ENCODE measurements around the gene GCAT. TPM values are rescaled to one million over a fixed set of nuclear protein-coding genes. Genes with fewer than 3 reads are reported as not detected.

The GCAT gene
- total and polyA plus RNA-seq, 7 donors: 5.1 to 14.1 (median 8.3) TPM

DNA sequence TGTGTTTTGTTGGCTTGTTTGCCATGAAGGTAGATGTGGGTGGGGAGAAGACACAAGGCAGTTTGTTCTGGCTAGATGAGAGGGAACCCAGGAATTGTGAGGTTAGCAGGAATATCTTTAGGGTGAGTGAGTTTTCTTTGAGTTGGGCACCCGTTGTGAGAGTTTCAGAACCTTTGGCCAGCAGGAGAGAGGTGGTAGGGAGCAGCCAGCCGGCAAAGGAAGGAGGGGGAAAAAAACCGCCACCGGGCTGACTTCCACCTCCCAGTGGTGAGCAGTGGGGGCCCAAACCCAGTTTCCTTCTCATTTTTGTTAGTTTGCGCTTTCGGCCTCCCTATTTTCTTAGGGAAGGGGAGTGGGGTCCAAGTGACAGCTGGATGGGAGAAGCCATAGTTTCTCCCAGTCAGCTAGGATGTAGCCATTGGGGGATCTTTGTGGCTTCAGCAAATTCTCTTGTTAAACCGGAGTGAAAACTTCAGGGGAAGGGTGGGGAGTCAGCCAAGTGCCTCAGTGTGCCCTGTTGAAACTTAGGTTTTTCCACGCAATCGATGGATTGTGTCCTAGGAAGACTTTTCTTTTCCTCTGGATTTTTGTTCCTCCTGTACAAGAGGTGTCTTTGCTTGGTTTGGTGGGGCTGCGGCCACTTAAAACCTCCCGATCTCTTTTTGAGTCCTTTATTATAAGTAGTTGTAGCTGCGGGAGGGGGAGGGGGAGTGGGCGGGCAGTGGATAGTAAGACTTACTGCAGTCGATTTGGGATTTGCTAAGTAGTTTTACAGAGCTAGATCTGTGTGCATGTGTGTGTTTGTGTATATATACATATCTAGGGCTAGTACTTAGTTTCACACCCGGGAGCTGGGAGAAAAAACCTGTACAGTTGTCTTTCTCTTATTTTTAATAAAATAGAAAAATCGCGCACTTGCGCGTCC is 1.1 kb upstream of the GCAT start:
- Histone ChIP-seq H3K9me3 (no peaks in the 10 kb centered on the region), H3K4me3 (peak overlapping the region; percentile 57 to 68 (median 64)), H3K36me3 (no peaks in the 10 kb centered on the region), H3K27ac (peak overlapping the region; percentile 87 to 96 (median 91)), H3K27me3 (no peaks in the 10 kb centered on the region), H3K4me1 (peaks cover 0 to 63% (median 42%) of the 10 kb centered on the region in 4 donors)
- TF ChIP-seq EP300 (IDR thresholded peaks at IDR 0.05): no peak
- TF ChIP-seq POLR2AphosphoS5 (IDR thresholded peaks at IDR 0.05): peak in 1 of 4 donors; percentile 17
- TF ChIP-seq, protein P1, sequence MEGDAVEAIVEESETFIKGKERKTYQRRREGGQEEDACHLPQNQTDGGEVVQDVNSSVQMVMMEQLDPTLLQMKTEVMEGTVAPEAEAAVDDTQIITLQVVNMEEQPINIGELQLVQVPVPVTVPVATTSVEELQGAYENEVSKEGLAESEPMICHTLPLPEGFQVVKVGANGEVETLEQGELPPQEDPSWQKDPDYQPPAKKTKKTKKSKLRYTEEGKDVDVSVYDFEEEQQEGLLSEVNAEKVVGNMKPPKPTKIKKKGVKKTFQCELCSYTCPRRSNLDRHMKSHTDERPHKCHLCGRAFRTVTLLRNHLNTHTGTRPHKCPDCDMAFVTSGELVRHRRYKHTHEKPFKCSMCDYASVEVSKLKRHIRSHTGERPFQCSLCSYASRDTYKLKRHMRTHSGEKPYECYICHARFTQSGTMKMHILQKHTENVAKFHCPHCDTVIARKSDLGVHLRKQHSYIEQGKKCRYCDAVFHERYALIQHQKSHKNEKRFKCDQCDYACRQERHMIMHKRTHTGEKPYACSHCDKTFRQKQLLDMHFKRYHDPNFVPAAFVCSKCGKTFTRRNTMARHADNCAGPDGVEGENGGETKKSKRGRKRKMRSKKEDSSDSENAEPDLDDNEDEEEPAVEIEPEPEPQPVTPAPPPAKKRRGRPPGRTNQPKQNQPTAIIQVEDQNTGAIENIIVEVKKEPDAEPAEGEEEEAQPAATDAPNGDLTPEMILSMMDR (IDR thresholded peaks at IDR 0.05): no peak
- no peak for TF ChIP-seq POLR2A (IDR thresholded peaks at IDR 0.05)
- intact Hi-C loops (cut with DNase I): loop anchor here (5.0 kb wide), 1 partner anchor 59 kb away; no protein-coding TSS in a partner anchor
- WGBS, 2 donors: 1 to 3% methylated on average over 19 of the region's 19 CpGs
- peak; percentile 75 for DNase-seq

DNA sequence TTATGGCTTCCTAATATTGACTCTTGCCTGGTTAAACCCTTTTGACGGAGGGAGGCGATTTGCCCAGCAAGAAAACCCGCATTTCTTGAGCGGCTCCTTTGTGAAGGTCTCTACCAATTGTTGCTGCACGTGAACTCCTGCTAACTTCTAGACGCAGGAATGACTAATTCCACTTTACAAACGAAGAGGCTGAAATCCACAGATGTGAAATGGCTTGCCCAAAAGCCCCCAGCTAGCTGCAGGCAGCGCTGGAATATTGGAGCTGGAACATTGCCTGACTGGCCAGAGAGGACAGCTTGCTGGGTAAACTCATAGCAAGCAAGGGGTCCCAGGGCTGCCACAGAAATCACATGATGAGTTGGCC is 542 bp downstream of the GCAT start:
- Histone ChIP-seq H3K9me3 (no peaks in the 10 kb centered on the region), H3K4me1 (peaks cover 0 to 48% (median 30%) of the 10 kb centered on the region in 4 donors), H3K36me3 (no peaks in the 10 kb centered on the region), H3K27me3 (no peaks in the 10 kb centered on the region), H3K4me3 (peak overlapping the region; percentile 57 to 68 (median 64)), H3K27ac (peak overlapping the region; percentile 87 to 96 (median 91))
- 3 to 9% methylated on average over 8 of the region's 8 CpGs for WGBS, 2 donors
- TF ChIP-seq, protein P1 (IDR thresholded peaks at IDR 0.05): no peak
- TF ChIP-seq POLR2AphosphoS5 (IDR thresholded peaks at IDR 0.05): no peak
- no peak for DNase-seq
- intact Hi-C loops (cut with DNase I): loop anchor here (5.0 kb wide), 1 partner anchor 61 kb away; no protein-coding TSS in a partner anchor

DNA sequence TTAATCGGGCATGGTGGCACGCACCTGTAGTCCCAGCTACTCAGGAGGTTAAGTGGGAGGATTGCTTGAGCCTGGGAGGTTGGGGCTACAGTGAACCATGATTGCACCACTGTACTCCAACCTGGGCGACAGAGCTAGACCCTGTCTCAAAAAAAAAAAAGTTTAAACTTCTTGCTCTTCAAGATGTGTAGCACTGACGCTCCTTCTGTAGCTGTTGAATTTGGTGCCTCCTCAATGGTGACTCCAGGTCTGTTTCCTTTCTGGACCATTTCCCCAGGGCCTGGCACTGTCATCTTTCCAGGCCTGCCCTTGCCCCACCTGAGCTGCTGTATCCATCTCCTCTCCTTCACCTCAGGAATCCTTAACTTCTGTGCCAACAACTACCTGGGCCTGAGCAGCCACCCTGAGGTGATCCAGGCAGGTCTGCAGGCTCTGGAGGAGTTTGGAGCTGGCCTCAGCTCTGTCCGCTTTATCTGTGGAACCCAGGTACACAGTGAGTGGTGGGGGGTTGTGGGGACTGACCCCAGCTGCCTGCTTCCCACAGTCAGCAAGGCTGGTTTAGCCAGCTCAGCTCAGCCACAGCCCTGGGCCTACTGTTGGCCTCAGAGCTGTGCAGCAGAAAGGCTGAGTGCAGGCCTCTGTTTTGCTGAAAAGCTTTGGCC is 2.1 kb downstream of the GCAT start:
- TF ChIP-seq POLR2AphosphoS5 (IDR thresholded peaks at IDR 0.05) (no peak), EP300 (IDR thresholded peaks at IDR 0.05) (no peak), POLR2A (IDR thresholded peaks at IDR 0.05) (no peak)
- TF ChIP-seq, protein P1 (IDR thresholded peaks at IDR 0.05): no peak

DNA sequence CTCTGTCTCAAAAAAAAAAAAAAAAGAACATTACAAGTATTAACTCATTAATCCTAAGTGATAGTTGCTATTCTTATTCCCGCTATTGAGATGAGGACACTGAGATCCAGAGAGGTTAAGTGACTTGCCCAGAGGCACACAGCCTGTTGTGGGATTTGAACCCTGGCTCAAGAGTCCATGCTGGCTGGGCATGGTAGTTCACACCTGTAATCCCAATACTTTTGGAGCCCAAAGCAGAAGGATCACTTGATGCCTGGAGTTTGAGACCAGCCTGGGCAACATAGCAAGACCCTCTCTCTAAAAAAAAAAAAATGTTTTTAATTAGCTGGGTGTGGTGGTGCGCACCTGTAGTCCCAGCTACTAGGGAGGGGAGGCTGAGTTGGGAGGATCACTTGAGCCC is 4.1 kb downstream of the GCAT start:
- DNase-seq: no peak
- TF ChIP-seq, protein P1 (IDR thresholded peaks at IDR 0.05): no peak
- TF ChIP-seq EP300 (IDR thresholded peaks at IDR 0.05) (no peak), POLR2AphosphoS5 (IDR thresholded peaks at IDR 0.05) (no peak), POLR2A (IDR thresholded peaks at IDR 0.05) (no peak)
- H3K4me3 ChIP-seq: no peak overlapping the region
- no peaks in the 10 kb centered on the region for H3K9me3 ChIP-seq
- H3K4me1 ChIP-seq: peaks cover 0 to 17% (median 13%) of the 10 kb centered on the region in 4 donors
- H3K27ac ChIP-seq: no peak overlapping the region
- H3K36me3 ChIP-seq: peaks cover 0 to 20% (median 0%) of the 10 kb centered on the region in 4 donors
- no peaks in the 10 kb centered on the region for H3K27me3 ChIP-seq
- 94 to 95% methylated on average over 2 of the region's 2 CpGs for WGBS, 2 donors
- intact Hi-C loops (cut with DNase I): no loop called here

More for the DNA sequence above, 2.1 kb downstream of the GCAT start:
- Histone ChIP-seq H3K36me3 (peaks cover 0 to 7% (median 0%) of the 10 kb centered on the region in 4 donors), H3K4me1 (peaks cover 0 to 34% (median 19%) of the 10 kb centered on the region in 4 donors), H3K27me3 (no peaks in the 10 kb centered on the region), H3K4me3 (no peak overlapping the region), H3K9me3 (no peaks in the 10 kb centered on the region), H3K27ac (no peak overlapping the region)
- WGBS, 2 donors: 97% methylated on average over 5 of the region's 5 CpGs
- DNase-seq: no peak
- intact Hi-C loops (cut with DNase I): loop anchor here (5.0 kb wide), 1 partner anchor 63 kb away; no protein-coding TSS in a partner anchor
